ENCODE results near the gene DENND1B. TPM values are rescaled to one million over a fixed set of nuclear protein-coding genes. Genes with fewer than 3 reads are reported as not detected.
A peak's percentile ranks its signal among the peaks of the same experiment; 100 is the strongest.

Gene DENND1B
- total RNA-seq, 1 donor from 2014 or later, result 17.2 TPM

GRCh38 chr1:197618061-197618460 lies 157.2 kb downstream of the DENND1B start:
- no peak for DNase-seq (ENCODE audit: extremely low spot score in 2 of 2)
- no peaks in the 10 kb centered on the region for H3K9me3 ChIP-seq
- H3K27me3 ChIP-seq, result no peaks in the 10 kb centered on the region
- H3K27ac ChIP-seq, result no peak overlapping the region
- H3K4me3 ChIP-seq, result no peak overlapping the region
- intact Hi-C loops (cut with DNase I), result no loop called here
- H3K4me1 ChIP-seq, result no peaks in the 10 kb centered on the region
- TF ChIP-seq POLR2A (IDR thresholded peaks at IDR 0.05), result no peak
- H3K36me3 ChIP-seq, result no peaks in the 10 kb centered on the region

GRCh38 chr1:197615693-197616011 lies 159.6 kb downstream of the DENND1B start:
- intact Hi-C loops (cut with DNase I), result no loop called here
- no peaks in the 10 kb centered on the region for H3K4me1 ChIP-seq
- no peak overlapping the region for H3K27ac ChIP-seq
- no peak overlapping the region for H3K4me3 ChIP-seq
- no peaks in the 10 kb centered on the region for H3K27me3 ChIP-seq
- H3K36me3 ChIP-seq, result no peaks in the 10 kb centered on the region
- no peak for DNase-seq (ENCODE audit: extremely low spot score in 2 of 2)
- no peaks in the 10 kb centered on the region for H3K9me3 ChIP-seq
- TF ChIP-seq CTCF (IDR thresholded peaks at IDR 0.05) (no peak), POLR2AphosphoS5 (IDR thresholded peaks at IDR 0.05; ENCODE audit: insufficient read depth in 1 of 2, low read depth in 1 of 2) (no peak), POLR2A (IDR thresholded peaks at IDR 0.05) (no peak)

GRCh38 chr1:197614916-197615692 lies 160.2 kb downstream of the DENND1B start:
- TF ChIP-seq POLR2A (IDR thresholded peaks at IDR 0.05) (no peak), POLR2AphosphoS5 (IDR thresholded peaks at IDR 0.05; ENCODE audit: insufficient read depth in 1 of 2, low read depth in 1 of 2) (no peak), CTCF (IDR thresholded peaks at IDR 0.05) (peak in 1 of 3 experiments; percentile 19)
- no peak overlapping the region for H3K27ac ChIP-seq
- H3K27me3 ChIP-seq, result no peaks in the 10 kb centered on the region
- intact Hi-C loops (cut with DNase I), result no loop called here
- no peak for DNase-seq (ENCODE audit: extremely low spot score in 2 of 2)
- no peaks in the 10 kb centered on the region for H3K9me3 ChIP-seq
- no peaks in the 10 kb centered on the region for H3K36me3 ChIP-seq
- no peak overlapping the region for H3K4me3 ChIP-seq
- no peaks in the 10 kb centered on the region for H3K4me1 ChIP-seq

GRCh38 chr1:197606168-197606845 lies 169.0 kb downstream of the DENND1B start:
- Histone ChIP-seq H3K4me3 (no peak overlapping the region), H3K4me1 (no peaks in the 10 kb centered on the region), H3K27ac (no peak overlapping the region), H3K27me3 (no peaks in the 10 kb centered on the region), H3K9me3 (no peaks in the 10 kb centered on the region), H3K36me3 (no peaks in the 10 kb centered on the region)
- TF ChIP-seq POLR2A (IDR thresholded peaks at IDR 0.05) (no peak), POLR2AphosphoS5 (IDR thresholded peaks at IDR 0.05; ENCODE audit: insufficient read depth in 1 of 2, low read depth in 1 of 2) (no peak), CTCF (IDR thresholded peaks at IDR 0.05) (no peak)
- DNase-seq (ENCODE audit: extremely low spot score in 2 of 2), result no peak
- intact Hi-C loops (cut with DNase I), result no loop called here

GRCh38 chr1:197604302-197604701 lies 171.0 kb downstream of the DENND1B start:
- TF ChIP-seq POLR2AphosphoS5 (IDR thresholded peaks at IDR 0.05; ENCODE audit: insufficient read depth in 1 of 2, low read depth in 1 of 2) (no peak), POLR2A (IDR thresholded peaks at IDR 0.05) (no peak), CTCF (IDR thresholded peaks at IDR 0.05) (no peak)
- H3K27ac ChIP-seq, result no peak overlapping the region
- H3K27me3 ChIP-seq, result no peaks in the 10 kb centered on the region
- no peaks in the 10 kb centered on the region for H3K36me3 ChIP-seq
- intact Hi-C loops (cut with DNase I), result no loop called here
- no peak overlapping the region for H3K4me3 ChIP-seq
- H3K9me3 ChIP-seq, result no peaks in the 10 kb centered on the region
- DNase-seq (ENCODE audit: extremely low spot score in 2 of 2), result no peak
- H3K4me1 ChIP-seq, result no peaks in the 10 kb centered on the region
